ENCODE data around the gene IL1R2.
"Not testable (repeated sequence)": the region's sequence is repeated elsewhere in the genome, so short reads cannot be mapped to it uniquely, and the experiment has no call there.

The IL1R2 gene

GRCh38 chr2:102066554-102066953, 74.8 kb downstream of the IL1R2 start:
- in situ Hi-C loops (cut with MboI; ENCODE audit: low pct_unique_long_range_greater_than_20kb, low sequenced_read_pairs): no loop called here
- no peak for DNase-seq

GRCh38 chr2:102068126-102068525, 76.4 kb downstream of the IL1R2 start:
- in situ Hi-C loops (cut with MboI; ENCODE audit: low pct_unique_long_range_greater_than_20kb, low sequenced_read_pairs); DNase-seq: not testable (repeated sequence)

DNA sequence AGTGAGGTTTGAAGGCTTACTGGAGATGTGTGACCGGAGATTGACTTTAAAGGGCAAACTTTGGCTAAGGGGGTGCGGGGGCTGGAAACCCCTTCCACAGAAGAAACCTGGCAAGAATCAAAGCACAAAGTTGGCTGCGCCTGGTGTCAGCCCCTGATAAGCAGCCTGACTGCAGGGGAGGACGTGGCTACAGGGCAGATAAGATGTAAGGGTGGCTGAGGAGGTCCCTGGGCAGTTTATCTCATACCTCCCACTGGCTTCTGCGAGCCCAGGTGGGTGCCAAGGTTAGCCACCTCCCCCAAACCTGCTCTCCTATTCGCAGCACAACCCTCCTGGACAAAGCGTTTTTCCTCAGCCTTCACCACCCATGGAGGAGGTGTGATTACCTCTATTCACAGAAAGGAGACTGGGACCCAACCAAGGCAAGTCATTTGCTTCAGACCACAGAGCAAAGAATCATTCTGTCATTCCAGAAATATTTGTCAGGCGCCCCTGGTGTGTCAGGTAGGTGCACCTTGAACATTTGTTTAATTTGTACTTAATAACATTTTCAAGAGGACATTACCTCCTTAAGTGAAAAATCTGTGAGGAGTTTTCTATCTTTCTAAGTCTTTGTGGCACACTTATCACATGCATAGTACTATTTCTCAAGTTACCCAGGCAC, 77.7 kb downstream of the IL1R2 start:
- in situ Hi-C loops (cut with MboI; ENCODE audit: low pct_unique_long_range_greater_than_20kb, low sequenced_read_pairs): no loop called here

DNA sequence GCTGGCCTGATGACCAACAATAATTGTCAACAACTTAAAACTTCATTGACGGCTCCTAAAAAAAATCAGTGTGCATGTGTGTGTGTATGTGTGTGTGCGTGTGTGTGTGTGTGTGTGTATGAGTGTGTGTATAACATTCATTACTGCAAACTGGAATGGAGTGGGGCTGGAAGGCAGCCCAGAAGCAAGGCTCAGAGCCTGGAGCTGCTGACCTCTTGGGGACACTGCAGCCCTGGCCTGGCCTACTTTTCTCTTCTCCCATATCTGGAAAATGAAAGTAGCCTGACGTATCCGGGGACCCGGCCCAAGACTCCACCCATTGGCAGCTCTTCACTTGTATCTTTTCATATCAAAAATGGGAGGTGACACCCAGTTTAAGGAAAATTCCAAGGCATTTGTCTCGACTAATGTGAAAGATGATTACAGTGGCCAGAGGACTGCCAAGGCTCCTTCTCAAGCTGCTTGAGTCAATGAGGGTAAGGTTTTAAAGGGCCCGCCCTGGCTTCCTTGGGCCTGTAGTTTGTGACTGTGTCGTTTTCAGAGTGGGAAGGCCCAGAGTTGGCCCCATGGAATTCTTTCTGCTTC, 78.4 kb downstream of the IL1R2 start:
- no peak for DNase-seq
- in situ Hi-C loops (cut with MboI; ENCODE audit: low pct_unique_long_range_greater_than_20kb, low sequenced_read_pairs): no loop called here

More for the DNA sequence above, 77.7 kb downstream of the IL1R2 start:
- no peak for DNase-seq

DNA sequence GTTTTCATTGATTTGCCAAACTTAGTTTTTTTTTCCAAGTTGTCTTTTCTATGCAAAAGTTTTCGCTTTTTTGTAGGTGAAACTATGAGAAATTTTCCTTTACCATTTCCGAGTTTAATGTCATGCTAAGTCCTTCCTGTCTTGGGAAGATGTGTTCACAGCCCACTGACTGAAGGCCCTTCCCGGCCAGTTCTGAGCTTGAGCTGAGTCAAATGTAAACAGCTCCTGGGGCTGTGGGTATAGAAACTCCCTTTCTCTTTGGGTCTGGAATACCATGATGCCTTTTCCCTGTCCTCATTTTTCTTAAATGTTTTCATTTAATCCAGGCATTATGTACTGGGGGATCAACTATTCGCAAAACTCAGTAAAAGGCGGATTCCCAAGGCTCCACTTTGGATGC, 81.0 kb downstream of the IL1R2 start:
- no peak for DNase-seq
- in situ Hi-C loops (cut with MboI; ENCODE audit: low pct_unique_long_range_greater_than_20kb, low sequenced_read_pairs): no loop called here

GRCh38 chr2:102073168-102073724, 81.5 kb downstream of the IL1R2 start:
- in situ Hi-C loops (cut with MboI; ENCODE audit: low pct_unique_long_range_greater_than_20kb, low sequenced_read_pairs): no loop called here
- no peak for DNase-seq

DNA sequence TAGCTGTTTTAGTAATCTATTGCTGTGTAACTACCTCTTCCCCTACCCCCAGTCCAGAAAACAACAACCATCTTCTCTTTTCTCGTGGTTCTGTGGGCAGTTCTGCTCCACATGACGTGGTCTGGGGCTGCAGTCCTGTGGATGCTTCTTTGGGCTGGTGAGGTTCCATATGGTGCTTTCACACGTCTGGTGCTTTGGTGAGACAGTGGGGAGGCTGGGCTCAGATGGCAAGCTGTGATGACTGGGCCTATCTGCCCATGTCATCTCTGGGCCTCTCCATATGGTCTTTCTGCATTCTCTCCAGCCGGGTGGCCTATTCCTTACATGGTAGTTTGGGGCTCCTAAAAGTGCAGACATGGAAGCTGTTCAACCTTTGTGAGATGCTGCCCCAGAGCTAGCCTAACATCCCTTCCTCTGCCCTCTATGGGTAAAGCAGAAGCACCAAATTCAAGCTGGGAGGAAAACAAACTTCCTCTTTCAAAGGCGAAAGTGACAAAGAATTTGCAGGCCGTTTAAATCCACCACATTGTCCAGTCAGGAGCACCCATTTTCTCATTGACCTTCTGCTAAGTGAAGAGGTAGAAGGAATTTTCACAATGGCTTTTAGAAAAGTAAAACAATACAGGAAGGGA, 82.5 kb downstream of the IL1R2 start:
- in situ Hi-C loops (cut with MboI; ENCODE audit: low pct_unique_long_range_greater_than_20kb, low sequenced_read_pairs): no loop called here
- DNase-seq: peak; percentile 70

DNA sequence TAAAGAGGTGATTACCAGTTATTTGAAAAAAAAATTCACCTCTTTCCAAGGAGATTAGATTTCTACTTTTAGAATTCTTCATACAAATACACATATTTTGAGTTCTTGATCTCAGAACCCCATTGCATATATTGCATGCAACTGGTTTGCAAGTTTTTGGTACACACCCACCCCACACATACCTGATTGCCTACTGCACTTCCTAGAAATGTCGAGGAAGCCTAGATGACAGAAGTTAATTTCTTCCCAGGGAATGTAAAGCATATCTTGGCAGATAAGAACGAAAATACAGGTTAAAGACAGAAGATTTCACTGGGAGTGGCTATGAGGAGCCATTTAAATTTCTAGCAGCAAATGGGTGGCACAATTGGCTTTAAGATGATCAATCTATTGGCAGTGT, 83.7 kb downstream of the IL1R2 start:
- in situ Hi-C loops (cut with MboI; ENCODE audit: low pct_unique_long_range_greater_than_20kb, low sequenced_read_pairs): no loop called here
- DNase-seq: no peak

- in situ Hi-C loops (cut with MboI; ENCODE audit: low pct_unique_long_range_greater_than_20kb, low sequenced_read_pairs): no loop called here
- no peak for DNase-seq
Measured at GRCh38 chr2:102076512-102076911, 84.8 kb downstream of the IL1R2 start.

Data from KBM-7 (cell line).